ENCODE measurements around the gene RAB31. TPM values are rescaled to one million over a fixed set of nuclear protein-coding genes. Genes with fewer than 3 reads are reported as not detected.

RAB31 gene
- total and polyA plus RNA-seq, 11 donors, result 3.2 to 67.7 (median 12.8) TPM

DNA sequence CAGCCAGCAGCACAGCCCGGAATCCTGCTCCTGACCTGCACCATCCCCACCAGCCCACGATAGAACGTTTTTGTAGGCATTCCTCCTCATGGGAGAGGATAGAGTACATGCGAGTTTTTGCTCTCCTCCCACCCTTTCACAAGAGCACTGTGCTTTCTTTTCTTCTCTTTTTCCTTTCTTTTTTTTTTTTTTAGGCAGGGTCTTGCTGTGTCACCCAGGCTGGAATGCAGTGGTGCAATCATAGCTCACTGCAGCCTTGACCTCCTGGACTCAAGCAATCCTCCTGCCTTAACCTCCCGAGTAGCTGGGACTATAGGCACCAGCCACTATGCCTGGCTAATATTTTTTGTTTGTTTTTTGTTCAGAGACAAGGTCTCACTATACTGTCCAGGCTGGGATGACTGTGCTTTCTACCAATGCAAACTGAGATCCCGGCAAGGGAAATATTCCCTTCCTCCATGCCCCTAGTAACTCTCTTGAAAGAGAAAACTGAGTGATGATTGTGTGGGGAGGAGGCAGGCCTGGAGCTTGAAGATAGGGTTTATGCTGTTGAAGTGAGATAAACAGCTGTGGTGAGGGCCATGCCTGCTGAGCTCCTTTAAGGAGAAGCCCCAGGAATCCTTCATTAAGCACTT, 95.1 kb downstream of the RAB31 start:
- Histone ChIP-seq H3K4me3 (no peak overlapping the region), H3K36me3 (peaks cover 0 to 4% (median 0%) of the 10 kb centered on the region in 9 donors), H3K27ac (peak overlapping the region; percentile 51 to 91 (median 82)), H3K27me3 (no peaks in the 10 kb centered on the region), H3K4me1 (peaks cover 0 to 42% (median 23%) of the 10 kb centered on the region in 12 donors), H3K9me3 (peaks cover 0 to 5% (median 0%) of the 10 kb centered on the region in 12 donors)
- no peak for ATAC-seq
- 61 to 71% (median 65%) methylated on average over 6 of the region's 6 CpGs for WGBS, 4 donors
- DNase-seq, result no peak
- intact Hi-C loops (cut with DNase I), result loop anchor here in 7 of 10 donors (5.0 to 10.0 kb wide), 5 partner anchors 114 to 152 kb away; no protein-coding TSS in a partner anchor
- TF ChIP-seq POLR2A (IDR thresholded peaks at IDR 0.05), result no peak
- TF ChIP-seq, protein P1, sequence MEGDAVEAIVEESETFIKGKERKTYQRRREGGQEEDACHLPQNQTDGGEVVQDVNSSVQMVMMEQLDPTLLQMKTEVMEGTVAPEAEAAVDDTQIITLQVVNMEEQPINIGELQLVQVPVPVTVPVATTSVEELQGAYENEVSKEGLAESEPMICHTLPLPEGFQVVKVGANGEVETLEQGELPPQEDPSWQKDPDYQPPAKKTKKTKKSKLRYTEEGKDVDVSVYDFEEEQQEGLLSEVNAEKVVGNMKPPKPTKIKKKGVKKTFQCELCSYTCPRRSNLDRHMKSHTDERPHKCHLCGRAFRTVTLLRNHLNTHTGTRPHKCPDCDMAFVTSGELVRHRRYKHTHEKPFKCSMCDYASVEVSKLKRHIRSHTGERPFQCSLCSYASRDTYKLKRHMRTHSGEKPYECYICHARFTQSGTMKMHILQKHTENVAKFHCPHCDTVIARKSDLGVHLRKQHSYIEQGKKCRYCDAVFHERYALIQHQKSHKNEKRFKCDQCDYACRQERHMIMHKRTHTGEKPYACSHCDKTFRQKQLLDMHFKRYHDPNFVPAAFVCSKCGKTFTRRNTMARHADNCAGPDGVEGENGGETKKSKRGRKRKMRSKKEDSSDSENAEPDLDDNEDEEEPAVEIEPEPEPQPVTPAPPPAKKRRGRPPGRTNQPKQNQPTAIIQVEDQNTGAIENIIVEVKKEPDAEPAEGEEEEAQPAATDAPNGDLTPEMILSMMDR (IDR thresholded peaks at IDR 0.05), result no peak

DNA sequence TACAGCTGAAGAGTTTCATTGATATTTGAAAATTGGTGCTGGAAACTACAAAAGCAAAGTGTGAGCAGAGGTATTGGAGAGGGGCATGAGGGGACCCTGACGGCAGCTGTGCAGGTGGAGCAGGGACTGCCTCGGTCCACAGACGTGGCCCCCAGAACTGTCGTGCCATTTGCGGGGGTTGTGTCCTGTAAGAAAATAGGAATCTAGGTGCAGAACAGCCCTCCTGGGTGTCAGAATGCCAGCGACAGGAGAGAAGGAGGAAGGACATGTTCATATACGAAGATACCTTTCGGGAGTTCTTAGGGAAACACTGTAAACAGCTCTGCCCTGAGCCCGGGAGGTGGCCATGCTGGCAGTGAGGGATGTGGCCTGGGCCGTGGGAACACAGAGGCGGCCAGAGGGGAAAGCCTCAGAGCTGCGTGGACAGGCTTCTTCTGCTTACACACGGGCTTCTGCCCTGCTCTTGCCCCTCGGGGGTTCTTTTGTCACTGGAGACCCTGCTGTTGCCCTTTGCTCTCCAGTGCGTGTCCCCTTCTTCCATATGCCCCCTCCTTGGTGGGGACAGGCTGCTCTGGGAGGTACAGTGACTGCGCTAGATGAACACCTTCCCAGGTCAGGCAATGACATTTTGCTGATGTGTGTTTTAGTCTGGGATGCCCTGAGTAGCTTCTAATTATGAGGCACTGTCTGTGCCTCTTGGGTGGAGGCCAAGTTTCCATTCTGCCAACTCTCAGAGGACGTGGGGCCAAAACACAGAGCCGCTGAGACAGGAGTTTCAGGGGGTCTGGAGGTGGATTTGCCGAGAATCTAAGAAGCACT, 95.8 kb downstream of the RAB31 start:
- Histone ChIP-seq H3K36me3 (peaks cover 0 to 4% (median 0%) of the 10 kb centered on the region in 9 donors), H3K27ac (peak overlapping the region; percentile 51 to 91 (median 82)), H3K9me3 (peaks cover 0 to 5% (median 0%) of the 10 kb centered on the region in 12 donors), H3K27me3 (no peaks in the 10 kb centered on the region), H3K4me1 (peaks cover 0 to 42% (median 28%) of the 10 kb centered on the region in 12 donors), H3K4me3 (peak overlapping the region in 2 of 12 donors; percentile 8 to 17)
- intact Hi-C loops (cut with DNase I), result loop anchor here in 7 of 10 donors (5.0 to 10.0 kb wide), 5 partner anchors 113 to 151 kb away; no protein-coding TSS in a partner anchor
- WGBS, 4 donors, result 41 to 52% (median 46%) methylated on average over 19 of the region's 19 CpGs
- peak in 4 of 5 donors; percentile 62 to 78 (median 72) for DNase-seq
- TF ChIP-seq, protein P1 (IDR thresholded peaks at IDR 0.05), result no peak
- no peak for TF ChIP-seq POLR2A (IDR thresholded peaks at IDR 0.05)
- peak; percentile 17 to 82 (median 71) for ATAC-seq

DNA sequence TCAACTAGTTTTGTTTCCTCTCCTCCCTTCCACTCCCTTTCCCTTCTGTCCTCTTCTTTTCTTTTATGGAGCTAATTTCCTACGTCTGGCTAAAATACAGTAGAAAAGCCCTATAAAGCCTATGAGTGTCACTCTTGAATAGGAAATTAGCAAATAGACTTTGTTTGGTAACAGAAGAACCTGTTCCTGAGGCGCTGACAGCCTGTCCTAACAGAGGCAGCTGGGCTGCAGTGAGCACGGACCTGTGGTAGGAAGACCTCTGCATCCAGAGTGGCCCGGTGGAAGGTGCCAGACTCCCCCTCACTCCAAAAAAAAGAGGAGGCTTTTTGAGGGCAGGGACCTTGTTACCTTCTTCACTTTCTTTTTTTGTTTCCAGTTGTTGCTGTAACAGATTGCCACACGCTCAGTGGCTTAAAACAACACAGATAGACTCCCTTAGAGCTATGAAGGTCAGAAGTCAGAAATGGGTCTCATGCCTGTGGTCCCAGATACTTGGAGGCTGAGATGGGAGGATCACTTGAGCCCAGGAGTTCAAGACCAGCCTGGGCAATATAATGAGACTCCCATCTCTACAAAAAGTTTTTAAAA, 96.5 kb downstream of the RAB31 start:
- Histone ChIP-seq H3K36me3 (peaks cover 0 to 4% (median 0%) of the 10 kb centered on the region in 9 donors), H3K4me3 (peak overlapping the region in 2 of 12 donors; percentile 8 to 17), H3K9me3 (peaks cover 0 to 5% (median 0%) of the 10 kb centered on the region in 12 donors), H3K27ac (peak overlapping the region; percentile 51 to 91 (median 82)), H3K27me3 (no peaks in the 10 kb centered on the region), H3K4me1 (peaks cover 0 to 48% (median 35%) of the 10 kb centered on the region in 12 donors)
- intact Hi-C loops (cut with DNase I), result loop anchor here in 7 of 10 donors (5.0 to 10.0 kb wide), 7 partner anchors 53 to 150 kb away; partner anchors contain the start of gene VAPA (in 1 of the 7)
- TF ChIP-seq POLR2A (IDR thresholded peaks at IDR 0.05), result no peak
- TF ChIP-seq, protein P1 (IDR thresholded peaks at IDR 0.05), result no peak
- ATAC-seq, result peak; percentile 41 to 77 (median 66)
- peak in 2 of 5 donors; percentile 60 to 75 for DNase-seq
- WGBS, 4 donors, result 33 to 41% (median 37%) methylated on average over 5 of the region's 5 CpGs
